Fibroblast of villous mesenchyme (primary cell): Measurements from ENCODE around the gene FHIP2A. TPM values are rescaled to one million over a fixed set of nuclear protein-coding genes. Genes with fewer than 3 reads are reported as not detected.

Source experiments
- DNase-seq: peaks from one replicate; pipeline ENCODE4 v3.0.0-alpha.2; 2010; ENCODE audit warnings: low read depth
- H3K4me3 ChIP-seq: 2 replicates; pipeline ENCODE4 v1.5.1; 2011; ENCODE audit warnings: low read depth, mild to moderate bottlenecking, low read length
- total RNA-seq: library from RNA; depleted of rRNA; stranded (reverse); fragments of >200 nt; gene quantifications from 2 replicates; pipeline ENCODE4 v1.2.3, GENCODE V29; 2012
- TF ChIP-seq, protein P1 (sequence below): IDR thresholded peaks from 2 replicates; pipeline ENCODE4 v1.5.1; 2012; ENCODE audit warnings: low read depth, mild to moderate bottlenecking, low read length; ENCODE audit not compliant: insufficient read depth

Gene FHIP2A
- total RNA-seq, 1 donor = 38.0 TPM

DNA sequence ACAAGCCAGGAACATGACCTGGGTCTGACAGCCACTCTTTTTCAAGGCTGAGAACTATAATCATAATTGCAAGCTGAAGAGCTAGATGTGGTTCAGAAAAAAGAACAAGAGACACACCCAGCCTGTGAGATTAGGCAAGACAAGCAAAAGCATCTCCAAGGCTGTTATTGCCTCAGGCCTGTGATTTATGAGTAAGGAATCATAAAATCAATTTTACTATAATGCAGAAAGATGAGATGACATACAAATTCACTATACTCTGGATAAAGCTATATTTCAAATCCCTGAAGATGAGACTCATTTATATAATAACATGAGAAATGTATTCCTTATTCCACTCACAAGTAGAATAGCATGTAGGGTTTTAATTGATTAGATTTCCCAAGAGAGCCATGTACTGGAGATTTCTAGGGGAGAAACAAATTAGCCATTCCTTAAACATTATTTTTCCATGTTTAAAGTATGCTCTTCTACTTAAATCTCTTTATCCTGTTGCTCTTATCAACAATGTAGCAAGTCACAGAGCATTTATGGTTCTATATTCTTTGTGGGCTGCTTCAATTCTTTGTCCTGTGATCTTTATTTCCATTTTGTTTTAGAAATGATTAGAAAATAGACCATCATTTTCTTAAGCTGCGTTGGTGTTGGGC, 47.4 kb downstream of the FHIP2A start:
- no peak overlapping the region for H3K4me3 ChIP-seq
- DNase-seq = peak; percentile 55
- TF ChIP-seq, protein P1, sequence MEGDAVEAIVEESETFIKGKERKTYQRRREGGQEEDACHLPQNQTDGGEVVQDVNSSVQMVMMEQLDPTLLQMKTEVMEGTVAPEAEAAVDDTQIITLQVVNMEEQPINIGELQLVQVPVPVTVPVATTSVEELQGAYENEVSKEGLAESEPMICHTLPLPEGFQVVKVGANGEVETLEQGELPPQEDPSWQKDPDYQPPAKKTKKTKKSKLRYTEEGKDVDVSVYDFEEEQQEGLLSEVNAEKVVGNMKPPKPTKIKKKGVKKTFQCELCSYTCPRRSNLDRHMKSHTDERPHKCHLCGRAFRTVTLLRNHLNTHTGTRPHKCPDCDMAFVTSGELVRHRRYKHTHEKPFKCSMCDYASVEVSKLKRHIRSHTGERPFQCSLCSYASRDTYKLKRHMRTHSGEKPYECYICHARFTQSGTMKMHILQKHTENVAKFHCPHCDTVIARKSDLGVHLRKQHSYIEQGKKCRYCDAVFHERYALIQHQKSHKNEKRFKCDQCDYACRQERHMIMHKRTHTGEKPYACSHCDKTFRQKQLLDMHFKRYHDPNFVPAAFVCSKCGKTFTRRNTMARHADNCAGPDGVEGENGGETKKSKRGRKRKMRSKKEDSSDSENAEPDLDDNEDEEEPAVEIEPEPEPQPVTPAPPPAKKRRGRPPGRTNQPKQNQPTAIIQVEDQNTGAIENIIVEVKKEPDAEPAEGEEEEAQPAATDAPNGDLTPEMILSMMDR = no peak

DNA sequence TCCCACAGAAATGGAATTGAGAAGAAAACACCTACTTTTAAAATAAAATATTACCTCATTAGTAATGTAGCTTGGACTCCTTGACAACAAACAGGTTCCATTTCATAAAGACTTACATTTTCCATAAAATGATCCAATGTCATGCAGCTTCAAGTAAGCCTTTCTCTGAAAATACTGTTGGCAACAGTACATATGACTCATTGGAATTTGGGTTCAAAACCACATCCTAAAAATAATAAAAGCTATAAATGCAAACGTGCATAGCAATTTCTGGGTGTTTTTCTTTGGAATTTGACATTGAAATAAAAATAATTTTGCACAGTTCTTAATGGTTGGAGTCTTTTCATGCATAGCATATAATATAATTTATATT, 47.9 kb downstream of the FHIP2A start:
- DNase-seq = peak; percentile 68
- H3K4me3 ChIP-seq = no peak overlapping the region
- TF ChIP-seq, protein P1 = no peak

DNA sequence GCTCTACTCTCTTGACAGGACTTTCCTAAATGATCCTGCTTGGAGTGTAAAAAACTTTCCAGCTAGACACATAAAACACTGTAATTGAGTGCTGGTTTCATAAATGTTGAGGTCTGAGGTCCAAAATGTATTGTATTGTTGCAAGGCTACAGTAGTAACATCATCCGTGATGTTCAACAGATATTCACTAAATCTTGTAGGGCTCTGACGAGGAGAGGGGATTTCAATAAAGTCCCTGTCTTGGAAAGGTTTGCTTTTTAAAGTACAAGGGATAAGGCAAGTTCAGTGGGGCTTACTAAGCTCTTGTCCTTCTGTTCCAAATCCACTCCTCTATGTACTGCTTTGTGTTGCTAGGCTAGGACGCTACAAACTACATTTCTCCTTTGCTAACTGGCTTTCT, 48.9 kb downstream of the FHIP2A start:
- TF ChIP-seq, protein P1 = no peak
- no peak overlapping the region for H3K4me3 ChIP-seq
- no peak for DNase-seq

DNA sequence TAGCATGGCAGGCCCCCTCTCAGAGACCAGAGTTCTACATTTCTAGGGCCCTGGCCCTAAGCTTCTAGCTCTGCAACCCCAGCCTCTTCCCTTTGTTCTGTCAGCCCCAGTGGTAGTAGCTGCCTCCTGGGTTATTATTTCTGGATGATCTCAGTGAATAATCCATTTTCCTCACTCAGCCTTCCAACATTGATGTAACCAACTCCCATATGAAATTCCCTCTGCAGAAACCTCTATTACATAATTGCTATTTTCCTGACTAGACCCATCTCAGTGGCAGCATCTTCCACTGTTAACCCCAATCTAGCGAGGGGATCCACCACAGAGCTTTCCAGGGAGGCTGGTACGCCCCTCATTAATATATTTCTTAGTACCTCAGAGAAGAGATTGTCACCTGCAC, 49.8 kb downstream of the FHIP2A start:
- TF ChIP-seq, protein P1 = no peak
- no peak overlapping the region for H3K4me3 ChIP-seq
- no peak for DNase-seq

Other genes starting within 250 kb of the FHIP2A start
- gene ABLIM1, start 163.5 kb upstream of the FHIP2A start, total RNA-seq = 10.0 and 18.6 TPM in 2 replicates
- 24.8 and 42.3 TPM in 2 replicates for gene TRUB1, start 116.4 kb downstream of the FHIP2A start, total RNA-seq